RWPE2 (cell line): Measurements from ENCODE around the gene DERL3.

Source experiments
- ATAC-seq: fragments of 200-7000 bp; cut with Tn5 transposase; 3 replicates; pipeline ENCODE4 v1.9.1; 2021; ENCODE audit warnings: low read depth
- DNase-seq: peaks from one replicate; pipeline ENCODE4 v3.0.0-alpha.2; 2020; ENCODE audit warnings: low spot score
- H3K27ac ChIP-seq: fragments of 450-650 bp; 2 replicates; pipeline ENCODE4 v1.5.1; 2017; ENCODE audit warnings: mild to moderate bottlenecking; ENCODE audit not compliant: poor library complexity, severe bottlenecking
- H3K27me3 ChIP-seq: fragments of 250-450 bp; sonication (Bioruptor Pico); 2 replicates; pipeline ENCODE4 v1.5.1; 2021; ENCODE audit warnings: mild to moderate bottlenecking, moderate library complexity; ENCODE audit not compliant: insufficient read depth, poor library complexity, severe bottlenecking
- H3K36me3 ChIP-seq: fragments of 250-450 bp; sonication (Bioruptor Pico); 2 replicates; pipeline ENCODE4 v1.5.1; 2020; ENCODE audit warnings: low read depth, mild to moderate bottlenecking, moderate library complexity
- H3K4me1 ChIP-seq: fragments of 250-450 bp; sonication (Bioruptor Pico); 2 replicates; pipeline ENCODE4 v1.5.1; 2021; ENCODE audit warnings: mild to moderate bottlenecking, moderate library complexity; ENCODE audit not compliant: insufficient read depth, poor library complexity, severe bottlenecking
- H3K4me3 ChIP-seq: fragments of 250-450 bp; sonication (Bioruptor Pico); 2 replicates; pipeline ENCODE4 v1.5.1; 2021; ENCODE audit warnings: mild to moderate bottlenecking, moderate library complexity; ENCODE audit not compliant: severe bottlenecking
- H3K9me3 ChIP-seq: fragments of 250-450 bp; sonication (Bioruptor Pico); 2 replicates; pipeline ENCODE4 v1.5.1; 2021; ENCODE audit warnings: mild to moderate bottlenecking, moderate library complexity; ENCODE audit not compliant: severe bottlenecking
- CTCF ChIP-seq: fragments of 450-650 bp; IDR thresholded peaks from one replicate; pipeline ENCODE4 v1.5.1; 2017; ENCODE audit warnings: mild to moderate bottlenecking, moderate library complexity; ENCODE audit not compliant: poor library complexity, severe bottlenecking

DERL3 gene

GRCh38 chr22:23804781-23805291 lies 34.0 kb downstream of the DERL3 start:
- DNase-seq (no peak), ATAC-seq (no peak)
- no peaks in the 10 kb centered on the region for H3K27me3 ChIP-seq
- no peaks in the 10 kb centered on the region for H3K9me3 ChIP-seq
- H3K4me3 ChIP-seq: no peak overlapping the region
- TF ChIP-seq CTCF: no peak
- H3K4me1 ChIP-seq: no peaks in the 10 kb centered on the region
- H3K36me3 ChIP-seq: peaks cover 71% of the 10 kb centered on the region
- no peak overlapping the region for H3K27ac ChIP-seq

- Histone ChIP-seq H3K9me3 (no peaks in the 10 kb centered on the region), H3K4me3 (no peak overlapping the region), H3K36me3 (peaks cover 76% of the 10 kb centered on the region), H3K4me1 (no peaks in the 10 kb centered on the region), H3K27me3 (no peaks in the 10 kb centered on the region), H3K27ac (no peak overlapping the region)
- no peak for TF ChIP-seq CTCF
- ATAC-seq (no peak; the same call in 2 of the 3 replicates), DNase-seq (no peak)
These were observed 35.6 kb downstream of the DERL3 start for GRCh38 chr22:23803001-23803819.

- H3K27me3 ChIP-seq: no peaks in the 10 kb centered on the region
- H3K27ac ChIP-seq: no peak overlapping the region
- no peaks in the 10 kb centered on the region for H3K9me3 ChIP-seq
- TF ChIP-seq CTCF: no peak
- ATAC-seq: no peak
- peaks cover 78% of the 10 kb centered on the region for H3K36me3 ChIP-seq
- H3K4me1 ChIP-seq: no peaks in the 10 kb centered on the region
- no peak overlapping the region for H3K4me3 ChIP-seq
- DNase-seq: no peak
These were observed 36.9 kb downstream of the DERL3 start for GRCh38 chr22:23801886-23802377.

- Histone ChIP-seq H3K4me3 (no peak overlapping the region), H3K27me3 (no peaks in the 10 kb centered on the region), H3K36me3 (peaks cover 78% of the 10 kb centered on the region), H3K4me1 (no peaks in the 10 kb centered on the region), H3K27ac (no peak overlapping the region), H3K9me3 (no peaks in the 10 kb centered on the region)
- TF ChIP-seq CTCF: no peak
- DNase-seq (no peak), ATAC-seq (no peak)
These were observed 37.5 kb downstream of the DERL3 start for GRCh38 chr22:23801238-23801821.
